Posterior vena cava (tissue), 2 donors: ENCODE data around the gene COL3A1. TPM values are rescaled to one million over a fixed set of nuclear protein-coding genes. Genes with fewer than 3 reads are reported as not detected.

Source experiments
- DNase-seq: peaks from one replicate; pipeline ENCODE4 v3.0.0-alpha.2; 2020; ENCODE audit warnings: low spot score
- intact Hi-C, 2 donors: fragments of 100-400 bp; cut with DNase I; formaldehyde crosslinking; loops; one replicate each; pipeline versions ENCODE4 v1.14.1 to v1.14.2; 2022 to 2023
- total RNA-seq, 2 donors: library from RNA; stranded (reverse); fragmentation: NEBNext Ultra II Directional; extraction: Animal tissue kit (Norgen Biotek cat#: 25700); gene quantifications; one replicate each; pipeline ENCODE4 v1.2.1, GENCODE V29; 2021
- donor health status: DM: yes; HTN: yes; CAD: no.
- donor health status: DM: yes; HTN: yes; CAD: no.

COL3A1 gene
- total RNA-seq, 2 donors from 2014 or later, result 826 to 2,244 TPM

- intact Hi-C loops, result loop anchor here in 1 of 2 donors (10.0 kb wide), 1 partner anchor 445 kb away; no protein-coding TSS in a partner anchor
- DNase-seq, result no peak
These were observed 4.0 kb upstream of the COL3A1 start for GRCh38 chr2:188970211-188970610.

- peak; percentile 66 for DNase-seq
- intact Hi-C loops, result loop anchor here in 1 of 2 donors (10.0 kb wide), 1 partner anchor 447 kb away; no protein-coding TSS in a partner anchor
These were observed 2.7 kb upstream of the COL3A1 start for GRCh38 chr2:188971432-188971861.

DNA sequence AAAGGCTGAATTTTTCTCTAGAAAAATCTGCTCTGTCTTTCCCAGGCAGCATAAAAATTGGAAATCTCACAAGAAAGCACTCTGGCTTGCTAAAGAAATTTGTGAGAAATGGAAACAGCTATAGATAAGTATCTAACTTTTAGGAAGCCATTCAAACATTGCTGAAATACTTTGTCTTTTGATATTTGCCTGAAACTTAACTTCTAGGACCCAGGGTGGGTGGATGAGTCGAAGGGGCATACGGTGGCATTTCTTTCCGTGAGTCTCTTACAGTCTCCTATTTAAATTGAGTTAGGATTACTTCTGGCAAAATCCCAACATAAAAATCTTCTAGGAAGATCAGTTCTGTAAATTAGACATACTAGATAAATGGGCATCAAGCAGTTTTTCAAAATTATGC, 532 bp upstream of the COL3A1 start:
- no peak for DNase-seq
- intact Hi-C loops, result loop anchor here in 1 of 2 donors (10.0 kb wide), 1 partner anchor 449 kb away; no protein-coding TSS in a partner anchor

- DNase-seq, result no peak
- intact Hi-C loops, result loop anchor here (5.0 to 10.0 kb wide), 2 partner anchors 188 to 451 kb away; no protein-coding TSS in a partner anchor
These were observed 1.4 kb downstream of the COL3A1 start for GRCh38 chr2:188975497-188976102.

DNA sequence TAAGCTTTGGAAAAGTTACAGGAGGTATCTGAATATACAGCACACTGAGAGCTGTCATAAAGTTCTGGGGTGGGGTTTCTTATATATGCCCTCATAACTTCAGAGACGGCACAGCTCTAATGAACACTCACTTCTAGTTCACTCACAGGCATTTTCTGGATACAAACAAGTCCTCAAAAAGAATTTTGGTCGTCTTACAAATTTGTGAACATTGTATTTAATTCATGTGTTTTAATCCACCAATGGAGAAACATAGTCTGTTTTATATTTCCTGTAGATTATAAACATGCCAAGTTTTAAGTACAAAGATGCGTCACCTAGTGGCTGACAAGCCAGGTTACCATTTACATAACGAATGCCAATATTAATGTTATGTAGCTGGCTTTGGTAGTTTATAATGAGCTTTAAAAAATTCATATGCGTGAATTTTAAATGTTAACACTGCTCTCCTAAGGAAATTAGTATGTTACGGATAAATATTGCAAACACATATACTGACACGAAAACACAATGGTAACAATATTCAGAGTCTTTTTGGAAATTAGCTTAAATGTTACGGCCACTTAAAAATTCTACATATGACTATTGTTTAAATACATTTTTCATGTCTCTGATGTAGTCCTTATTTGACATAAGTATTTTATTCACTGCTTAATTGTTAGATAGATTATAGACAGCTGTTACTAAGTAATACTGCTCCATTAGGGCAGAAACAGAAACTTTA, 2.5 kb downstream of the COL3A1 start:
- intact Hi-C loops, result loop anchor here (5.0 to 10.0 kb wide), 2 partner anchors 189 to 452 kb away; no protein-coding TSS in a partner anchor
- DNase-seq, result no peak

- intact Hi-C loops, result loop anchor here (5.0 to 10.0 kb wide), 2 partner anchors 190 to 453 kb away; no protein-coding TSS in a partner anchor
These were observed 3.1 kb downstream of the COL3A1 start for GRCh38 chr2:188977317-188977716.

DNA sequence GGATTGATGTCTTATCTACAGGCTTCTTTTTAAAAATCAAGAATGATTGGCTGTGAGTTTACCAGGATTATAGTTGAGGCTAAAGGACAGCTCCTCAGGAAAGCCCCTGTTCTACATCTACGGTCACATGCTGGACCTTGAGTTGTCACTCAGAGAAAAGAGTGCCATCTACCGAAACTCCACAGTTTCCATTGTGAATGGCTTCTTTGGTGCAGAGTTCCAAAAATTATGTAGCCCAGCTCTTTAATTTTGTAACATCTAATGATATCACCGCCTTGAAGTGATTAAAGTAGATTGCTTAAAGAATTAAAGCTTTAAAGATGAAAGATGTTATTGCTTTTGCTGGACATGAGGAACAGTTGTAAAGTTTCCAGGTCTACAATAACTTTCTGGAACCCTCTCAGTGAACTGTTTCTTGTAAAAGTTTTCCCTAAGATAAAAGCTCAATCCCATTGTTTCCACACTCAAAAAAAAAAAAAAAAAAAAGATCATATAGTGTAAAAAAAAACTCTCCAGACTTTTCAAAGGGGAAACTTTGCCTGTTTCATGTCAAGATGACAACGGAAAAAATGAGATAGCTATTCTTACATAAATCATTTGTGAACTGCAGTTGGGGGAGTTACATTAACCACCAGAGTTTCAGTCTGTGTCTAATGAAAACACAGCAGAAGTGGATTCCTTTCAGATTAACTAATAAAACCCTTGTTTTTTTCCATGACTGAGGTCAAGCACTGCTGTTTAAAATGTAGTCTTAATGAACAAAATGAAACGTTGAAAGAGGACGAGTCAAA, 4.3 kb downstream of the COL3A1 start:
- no peak for DNase-seq
- intact Hi-C loops, result loop anchor here (5.0 to 10.0 kb wide), 2 partner anchors 191 to 454 kb away; no protein-coding TSS in a partner anchor

More at GRCh38 chr2:188977317-188977716, 3.1 kb downstream of the COL3A1 start:
- DNase-seq, result no peak

- intact Hi-C loops, result loop anchor here (5.0 to 10.0 kb wide), 3 partner anchors 192 to 455 kb away; no protein-coding TSS in a partner anchor
These were observed 5.3 kb downstream of the COL3A1 start for GRCh38 chr2:188979187-188980114.

DNA sequence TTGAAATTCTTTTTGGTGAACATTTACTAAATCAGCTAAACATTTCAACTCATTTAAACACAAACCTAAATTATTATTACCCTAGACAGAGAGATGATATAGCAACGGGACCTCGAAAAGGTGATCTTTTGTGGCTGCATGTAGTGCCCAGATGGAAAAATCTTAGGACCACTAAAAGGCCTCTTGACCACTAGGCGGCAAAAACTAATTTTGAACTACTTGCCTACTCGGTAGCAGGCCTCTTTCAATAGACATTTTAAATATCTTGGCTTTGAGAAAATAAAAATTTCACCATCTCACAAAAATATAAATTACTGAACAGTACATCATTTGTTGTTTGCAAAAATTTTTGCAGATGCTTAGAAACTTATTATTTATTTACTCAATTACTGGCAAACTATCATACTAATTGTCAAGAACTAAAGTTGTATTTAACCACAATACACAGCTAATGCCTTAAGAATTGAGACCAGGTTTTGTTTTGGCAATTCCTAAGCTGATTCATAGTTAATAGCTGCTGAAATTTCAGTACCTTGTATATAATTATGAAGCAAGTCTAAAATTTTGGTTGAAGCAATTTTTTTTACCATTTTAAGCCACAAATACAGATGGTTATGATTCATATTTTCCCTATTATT, 9.4 kb downstream of the COL3A1 start:
- intact Hi-C loops, result loop anchor here in 1 of 2 donors (5.0 kb wide), 1 partner anchor 456 kb away; no protein-coding TSS in a partner anchor
- no peak for DNase-seq

More at GRCh38 chr2:188979187-188980114, 5.3 kb downstream of the COL3A1 start:
- no peak for DNase-seq

DNA sequence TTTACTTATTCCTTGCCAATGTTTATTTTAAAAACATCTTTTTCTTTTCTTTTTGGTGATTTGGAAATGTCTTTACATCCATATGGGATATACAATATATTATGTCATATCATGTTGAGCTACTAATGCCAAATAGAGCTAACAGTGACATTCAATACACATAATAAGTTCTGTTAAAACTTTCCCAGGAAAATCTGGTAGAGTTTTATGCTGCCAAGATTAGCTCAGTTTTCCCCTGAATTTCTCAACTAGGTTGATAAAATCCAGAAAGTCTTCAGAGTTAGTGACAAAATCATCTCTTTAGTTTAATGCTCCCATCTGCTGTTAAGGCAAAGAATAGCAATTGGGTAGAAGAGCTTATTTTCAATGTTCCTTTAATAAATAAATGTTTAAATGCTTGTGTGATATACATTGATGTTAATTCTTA, 9.9 kb downstream of the COL3A1 start:
- no peak for DNase-seq

GRCh38 chr2:188984680-188985079, 10.5 kb downstream of the COL3A1 start:
- DNase-seq, result no peak

More for the DNA sequence above, 9.9 kb downstream of the COL3A1 start:
- intact Hi-C loops, result loop anchor here in 1 of 2 donors (5.0 kb wide), 1 partner anchor 457 kb away; no protein-coding TSS in a partner anchor

GRCh38 chr2:188986839-188987238, 12.7 kb downstream of the COL3A1 start:
- no peak for DNase-seq

More at GRCh38 chr2:188984680-188985079, 10.5 kb downstream of the COL3A1 start:
- intact Hi-C loops, result loop anchor here in 1 of 2 donors (5.0 kb wide), 1 partner anchor 457 kb away; no protein-coding TSS in a partner anchor

GRCh38 chr2:188993247-188993646, 19.1 kb downstream of the COL3A1 start:
- DNase-seq, result no peak
- intact Hi-C loops, result loop anchor here in 1 of 2 donors (10.0 kb wide), 1 partner anchor 52 kb away; no protein-coding TSS in a partner anchor

More at GRCh38 chr2:188986839-188987238, 12.7 kb downstream of the COL3A1 start:
- intact Hi-C loops, result no loop called here

- intact Hi-C loops, result loop anchor here in 1 of 2 donors (10.0 kb wide), 1 partner anchor 48 kb away; no protein-coding TSS in a partner anchor
- no peak for DNase-seq
These were observed 23.1 kb downstream of the COL3A1 start for GRCh38 chr2:188997263-188997662.

DNA sequence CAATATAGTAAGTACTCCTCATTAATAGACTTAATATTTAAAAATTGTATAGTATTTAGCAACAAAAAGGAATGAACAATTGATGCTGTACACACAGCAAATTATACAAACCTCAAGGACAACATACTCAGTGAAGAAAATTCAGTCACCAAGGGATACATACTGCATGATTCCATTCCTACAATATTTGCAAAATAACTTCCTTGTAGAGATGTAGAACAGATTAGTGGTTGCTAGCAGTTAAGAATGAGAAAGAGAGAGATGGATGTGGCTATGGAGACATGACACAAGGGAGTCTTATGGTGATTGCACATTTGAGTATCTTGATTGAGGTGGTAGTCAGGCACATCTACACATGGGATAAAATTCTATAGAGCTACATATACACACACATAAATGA, 26.0 kb downstream of the COL3A1 start:
- DNase-seq, result no peak

DNA sequence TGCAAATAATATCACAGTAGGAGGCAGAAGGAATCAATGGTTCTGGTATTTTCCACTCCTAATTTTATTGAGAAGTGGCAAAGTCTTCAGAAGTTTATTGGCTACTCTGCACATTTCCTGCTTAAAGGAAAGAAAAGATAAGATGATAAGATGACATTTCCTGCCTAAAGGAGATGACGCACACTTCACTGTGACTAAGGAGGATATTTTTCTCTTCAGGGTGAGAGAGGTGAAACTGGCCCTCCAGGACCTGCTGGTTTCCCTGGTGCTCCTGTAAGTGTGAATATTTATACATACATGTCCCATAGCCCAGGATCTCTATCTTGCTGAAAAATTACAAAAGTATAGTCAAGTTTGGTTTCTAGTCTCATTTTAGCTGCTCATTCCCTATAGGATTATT, 27.9 kb downstream of the COL3A1 start:
- intact Hi-C loops, result no loop called here
- no peak for DNase-seq

More for the DNA sequence above, 26.0 kb downstream of the COL3A1 start:
- intact Hi-C loops, result no loop called here
